CD14-positive monocyte (primary cell): ENCODE measurements around the gene MAP4K3. TPM values are rescaled to one million over a fixed set of nuclear protein-coding genes. Genes with fewer than 3 reads are reported as not detected.
"Not testable (repeated sequence)": the region's sequence is repeated elsewhere in the genome, so short reads cannot be mapped to it uniquely, and the experiment has no call there.

Experiments
- DNase-seq, 3 donors: peaks; one replicate each; pipeline ENCODE4 v3.0.0-alpha.2; 2011 to 2022
- H2AFZ ChIP-seq: 2 replicates; pipeline ENCODE4 v1.6.0; 2012; ENCODE audit warnings: mild to moderate bottlenecking, low read depth, low read length, inconsistent platforms; ENCODE audit not compliant: insufficient read depth, poor library complexity, severe bottlenecking
- H3K27ac ChIP-seq, 2 donors: 1 replicate in 1 of 2; 2 replicates in 1 of 2; pipeline ENCODE4 v1.5.1; 2012 to 2013; ENCODE audit warnings: low read length in 2 of 2, control low read depth in 1 of 2, inconsistent platforms in 1 of 2, low read depth in 1 of 2, mild to moderate bottlenecking in 1 of 2
- H3K27me3 ChIP-seq, 2 donors: one replicate each; pipeline versions ENCODE4 v1.6.0 to v1.6.1; 2011 to 2013; ENCODE audit warnings: low read length in 2 of 2; ENCODE audit not compliant: control insufficient read depth in 2 of 2, insufficient read depth in 2 of 2
- H3K36me3 ChIP-seq, 2 donors: replicated peaks in 1 of 2; 1 replicate in 1 of 2; 2 replicates in 1 of 2; pipeline versions ENCODE4 v1.5.1 to v1.6.1; 2012 to 2013; ENCODE audit warnings: low read length in 2 of 2, control low read depth in 1 of 2, inconsistent platforms in 1 of 2, mild to moderate bottlenecking in 1 of 2; ENCODE audit not compliant: insufficient read depth in 2 of 2, control insufficient read depth in 1 of 2
- H3K4me1 ChIP-seq, 2 donors: 1 replicate in 1 of 2; 2 replicates in 1 of 2; pipeline versions ENCODE4 v1.5.1 to v1.6.1; 2012 to 2013; ENCODE audit warnings: low read length in 2 of 2, control low read depth in 1 of 2, inconsistent platforms in 1 of 2, mild to moderate bottlenecking in 1 of 2, moderate library complexity in 1 of 2; ENCODE audit not compliant: insufficient read depth in 2 of 2, control insufficient read depth in 1 of 2
- H3K4me2 ChIP-seq: replicated peaks from 2 replicates; pipeline ENCODE3; 2012; ENCODE audit warnings: low read length, moderate library complexity, mild to moderate bottlenecking; ENCODE audit not compliant: poor library complexity, severe bottlenecking; ENCODE audit errors: extremely low read depth
- H3K4me3 ChIP-seq, 3 experiments: fragments of 200-600 bp in 1 of 3; sonication (generic) in 1 of 3; replicated peaks in 1 of 3; 1 replicate in 2 of 3; 2 replicates in 1 of 3; pipeline ENCODE4 v1.5.1; 2011 to 2013; ENCODE audit warnings: low read length in 3 of 3, mild to moderate bottlenecking in 3 of 3, control low read depth in 2 of 3, low read depth in 2 of 3, inconsistent platforms in 1 of 3, moderate library complexity in 1 of 3
- H3K79me2 ChIP-seq: 2 replicates; pipeline ENCODE4 v1.6.0; 2012; ENCODE audit warnings: mild to moderate bottlenecking, control low read depth, inconsistent platforms, low read length, moderate library complexity; ENCODE audit not compliant: insufficient read depth
- H3K9ac ChIP-seq: 2 replicates; pipeline ENCODE4 v1.6.0; 2017; ENCODE audit warnings: low read length, mild to moderate bottlenecking; ENCODE audit not compliant: insufficient read depth, poor library complexity, severe bottlenecking
- H3K9me3 ChIP-seq, 2 donors: replicated peaks in 1 of 2; 1 replicate in 1 of 2; 2 replicates in 1 of 2; pipeline versions ENCODE4 v1.5.1 to v1.6.1; 2012 to 2013; ENCODE audit warnings: low read length in 2 of 2, control low read depth in 1 of 2; ENCODE audit not compliant: control insufficient read depth in 1 of 2, insufficient read depth in 1 of 2
- H4K20me1 ChIP-seq: 2 replicates; pipeline ENCODE4 v1.6.0; 2012; ENCODE audit warnings: mild to moderate bottlenecking, low read length, control low read depth, moderate library complexity; ENCODE audit not compliant: insufficient read depth
- H3K27ac Mint-ChIP-seq, 7 donors: one replicate each; pipeline ENCODE4 v1.8.0; 2020; ENCODE audit warnings: mild to moderate bottlenecking in 7 of 7, mixed read lengths in 7 of 7, moderate library complexity in 6 of 7, inconsistent platforms in 2 of 7
- H3K27me3 Mint-ChIP-seq, 3 donors: one replicate each; pipeline ENCODE4 v1.8.0; 2021 to 2022; ENCODE audit warnings: low read depth in 3 of 3, mild to moderate bottlenecking in 3 of 3, mixed read lengths in 3 of 3, moderate library complexity in 3 of 3, inconsistent platforms in 1 of 3
- H3K36me3 Mint-ChIP-seq, 2 donors: one replicate each; pipeline ENCODE4 v1.8.0; 2020; ENCODE audit warnings: mixed read lengths in 2 of 2, inconsistent platforms in 1 of 2, mild to moderate bottlenecking in 1 of 2
- H3K4me1 Mint-ChIP-seq: one replicate; pipeline ENCODE4 v1.8.0; 2020; ENCODE audit warnings: mild to moderate bottlenecking, mixed read lengths
- H3K4me3 Mint-ChIP-seq, 2 donors: one replicate each; pipeline ENCODE4 v1.8.0; 2020; ENCODE audit warnings: mild to moderate bottlenecking in 2 of 2, mixed read lengths in 2 of 2, moderate library complexity in 1 of 2
- H3K9me3 Mint-ChIP-seq, 7 donors: one replicate each; pipeline ENCODE4 v1.8.0; 2020 to 2022; ENCODE audit warnings: mixed read lengths in 7 of 7, mild to moderate bottlenecking in 6 of 7, moderate library complexity in 6 of 7, inconsistent platforms in 2 of 7
- CTCF ChIP-seq: fragments of 200-600 bp; IDR thresholded peaks from one replicate; pipeline ENCODE4 v1.8.0; 2022; ENCODE audit warnings: antibody characterized with exemption, mild to moderate bottlenecking
- WGBS: methylation state at CpG from one replicate; pipeline ENCODE4 v1.1.5; 2013; ENCODE audit warnings: missing lambda C conversion rate; ENCODE audit not compliant: insufficient coverage; 5-methylcytosine and 5-hydroxymethylcytosine counted together
- intact Hi-C, 2 donors: fragments of 100-400 bp; cut with micrococcal nuclease; formaldehyde crosslinking; loops; one replicate each; pipeline versions ENCODE4 v1.15.0 to v1.15.1; 2023
- polyA plus RNA-seq, 3 donors: library from polyadenylated mRNA; depleted of rRNA in 1 of 3; unstranded in 2 of 3; stranded (reverse) in 1 of 3; fragments of 300-500 nt in 2 of 3; fragments of >200 nt in 1 of 3; fragmentation: Illumina TruSeq in 2 of 3; gene quantifications; 1 replicate in 2 of 3; 2 replicates in 1 of 3; pipeline ENCODE4 v1.2.3, GENCODE V29; 2012 to 2021

The MAP4K3 gene
- polyA plus RNA-seq, 3 donors: 1.0 to 8.0 (median 4.0) TPM

- no peak overlapping the region for H3K27ac Mint-ChIP-seq
- TF ChIP-seq CTCF: no peak
- no peaks in the 10 kb centered on the region for H4K20me1 ChIP-seq
- no peaks in the 10 kb centered on the region for H3K27me3 ChIP-seq
- H3K9me3 Mint-ChIP-seq: peaks cover 2 to 14% (median 8%) of the 10 kb centered on the region in 7 donors
- WGBS: 100% methylated on average over 1 of the region's 6 CpGs
- DNase-seq: no peak
- H3K4me3 ChIP-seq: no peak overlapping the region
- H3K4me2 ChIP-seq: no peak overlapping the region
- peaks cover 4 to 11% (median 7%) of the 10 kb centered on the region in 3 donors for H3K27me3 Mint-ChIP-seq
- peaks cover 14 to 26% of the 10 kb centered on the region in 2 donors for H3K36me3 Mint-ChIP-seq
- H3K36me3 ChIP-seq: peaks cover 14 to 24% of the 10 kb centered on the region in 2 donors
- intact Hi-C loops: no loop called here
- H3K9me3 ChIP-seq: peaks cover 0 to 5% of the 10 kb centered on the region in 2 donors
- H2AFZ ChIP-seq: no peak overlapping the region
- no peak overlapping the region for H3K9ac ChIP-seq
- peaks cover 0 to 3% of the 10 kb centered on the region in 2 donors for H3K4me1 ChIP-seq
- H3K79me2 ChIP-seq: no peaks in the 10 kb centered on the region
- no peak overlapping the region for H3K4me3 Mint-ChIP-seq
- H3K27ac ChIP-seq: no peak overlapping the region
- H3K4me1 Mint-ChIP-seq: peaks cover 16% of the 10 kb centered on the region
Measured at GRCh38 chr2:39247512-39248043, 189.5 kb downstream of the MAP4K3 start.

- H3K27ac Mint-ChIP-seq: no peak overlapping the region
- no CpG with 5 or more reads among the region's 1 CpG for WGBS
Measured at GRCh38 chr2:39246382-39246980, 190.6 kb downstream of the MAP4K3 start.

GRCh38 chr2:39244963-39245625, 192.0 kb downstream of the MAP4K3 start:
- DNase-seq: peak in 1 of 3 donors; percentile 7
- Histone ChIP-seq H2AFZ (peak overlapping the region; percentile 32), H3K4me2 (peak overlapping the region; percentile 62), H3K4me3 (peak overlapping the region; percentile 16 to 62 (median 26))
- H3K9me3 Mint-ChIP-seq: peaks cover 2 to 11% (median 8%) of the 10 kb centered on the region in 7 donors
- H3K4me3 Mint-ChIP-seq: peak overlapping the region; percentile 77 to 94
- peak overlapping the region in 4 of 7 donors; percentile 1 to 39 (median 18) for H3K27ac Mint-ChIP-seq
- H3K9me3 ChIP-seq, H3K9ac ChIP-seq, intact Hi-C loops, H3K36me3 Mint-ChIP-seq, H3K27me3 ChIP-seq, H3K27ac ChIP-seq, H3K4me1 ChIP-seq, H4K20me1 ChIP-seq, H3K36me3 ChIP-seq, H3K79me2 ChIP-seq: not testable (repeated sequence)
- WGBS: 48% methylated on average over 29 of the region's 31 CpGs
- H3K27me3 Mint-ChIP-seq: peaks cover 6 to 11% (median 7%) of the 10 kb centered on the region in 3 donors
- H3K4me1 Mint-ChIP-seq: peaks cover 16% of the 10 kb centered on the region

More at GRCh38 chr2:39246382-39246980, 190.6 kb downstream of the MAP4K3 start:
- Histone ChIP-seq H3K4me1 (peaks cover 0 to 3% of the 10 kb centered on the region in 2 donors), H2AFZ (no peak overlapping the region), H3K9me3 (peaks cover 0 to 5% of the 10 kb centered on the region in 2 donors), H3K9ac (no peak overlapping the region), H3K36me3 (peaks cover 3 to 13% of the 10 kb centered on the region in 2 donors), H3K27ac (no peak overlapping the region), H3K79me2 (no peaks in the 10 kb centered on the region), H3K4me2 (no peak overlapping the region), H3K27me3 (no peaks in the 10 kb centered on the region), H4K20me1 (no peaks in the 10 kb centered on the region), H3K4me3 (no peak overlapping the region)
- Mint-ChIP-seq H3K27me3 (peaks cover 5 to 11% (median 7%) of the 10 kb centered on the region in 3 donors), H3K36me3 (peaks cover 8 to 16% of the 10 kb centered on the region in 2 donors), H3K4me3 (no peak overlapping the region), H3K4me1 (peaks cover 16% of the 10 kb centered on the region), H3K9me3 (peaks cover 2 to 13% (median 8%) of the 10 kb centered on the region in 7 donors)
- DNase-seq: no peak
- intact Hi-C loops: no loop called here
- TF ChIP-seq CTCF: no peak
